Activated CD4-positive, alpha-beta T cell treated with anti-CD3 and anti-CD28 coated beads, Interleukin-2, amount 10 ng/mL, durations not matched to agents 7 days and 5 days (primary cell): ENCODE measurements around the gene CENATAC. TPM values are rescaled to one million over a fixed set of nuclear protein-coding genes. Genes with fewer than 3 reads are reported as not detected.

Source experiments
- microRNA-seq: library from miRNA; unstranded; fragments of <30 nt; microRNA quantifications from one replicate; pipeline ENCODE4 v1.2.0, GENCODE V29; 2021; ENCODE audit warnings: borderline microRNAs expressed, borderline replicate concordance
- total RNA-seq, 2 experiments: library from RNA; stranded (reverse); gene quantifications; one replicate each; pipeline ENCODE4 v1.2.3, GENCODE V29; 2021

Gene CENATAC
- total RNA-seq, 2 experiments from 2014 or later, result 40.4 to 47.2 TPM

Small RNA genes lying within 50 kb of the gene (microRNA-seq; reads per million reads assigned to microRNA genes)
- not detected for gene MIR3656

Other genes with a start within 250 kb of the CENATAC start
- gene DDX6, start 207.0 kb upstream of the CENATAC start, total RNA-seq, result 100 to 1,000 TPM; 163 to 180 TPM
- gene CXCR5, start 114.2 kb upstream of the CENATAC start, total RNA-seq, result under 1 TPM; 0.50 to 0.52 TPM
- gene BCL9L, start 72.2 kb upstream of the CENATAC start, total RNA-seq, result 100 to 1,000 TPM; 103 to 109 TPM
- gene UPK2, start 41.8 kb upstream of the CENATAC start, total RNA-seq, result under 1 TPM in 1 of 2 experiments, not detected in 1; 0.60 TPM
- not detected for gene FOXR1, start 26.4 kb upstream of the CENATAC start, total RNA-seq
- 1,000 to 10,000 TPM; 1,054 to 1,196 TPM for gene RPS25, start 20.2 kb downstream of the CENATAC start, total RNA-seq
- gene TRAPPC4, start 20.6 kb downstream of the CENATAC start, total RNA-seq, result 10 to 100 TPM; 58.5 to 65.4 TPM
- gene SLC37A4, start 32.7 kb downstream of the CENATAC start, total RNA-seq, result 10 to 100 TPM; 17.9 to 19.4 TPM
- 100 to 1,000 TPM; 117 to 119 TPM for gene HYOU1, start 59.1 kb downstream of the CENATAC start, total RNA-seq
- gene VPS11, start 69.7 kb downstream of the CENATAC start, total RNA-seq, result 10 to 100 TPM; 39.7 to 40.0 TPM
- 10 to 100 TPM; 21.6 to 23.2 TPM for gene HMBS, start 86.7 kb downstream of the CENATAC start, total RNA-seq
- 10 to 100 TPM; 48.7 to 60.3 TPM for gene DPAGT1, start 103.7 kb downstream of the CENATAC start, total RNA-seq
- 10 to 100 TPM; 28.4 to 30.0 TPM for gene C2CD2L, start 109.2 kb downstream of the CENATAC start, total RNA-seq
- gene HINFP, start 123.4 kb downstream of the CENATAC start, total RNA-seq, result 10 to 100 TPM; 47.6 to 48.0 TPM
- gene ABCG4, start 150.9 kb downstream of the CENATAC start, total RNA-seq, result under 1 TPM in 1 of 2 experiments, not detected in 1; 0.15 TPM
- gene NLRX1, start 170.6 kb downstream of the CENATAC start, total RNA-seq, result 10 to 100 TPM; 24.2 to 28.5 TPM
- gene NHERF4, start 187.3 kb downstream of the CENATAC start, total RNA-seq, result under 1 TPM; 0.57 to 0.58 TPM
- 10 to 100 TPM; 45.1 to 53.9 TPM for gene CBL, start 208.2 kb downstream of the CENATAC start, total RNA-seq